Suprapubic skin (tissue), 4 donors: Measurements from ENCODE around the gene CELA2A. TPM values are rescaled to one million over a fixed set of nuclear protein-coding genes. Genes with fewer than 3 reads are reported as not detected.

Experiments
- DNase-seq, 2 donors: peaks; one replicate each; pipeline ENCODE4 v3.0.0-alpha.2; 2019; ENCODE audit warnings: low spot score in 2 of 2
- H3K27ac ChIP-seq: fragments of 200-600 bp; sonication (generic); one replicate; pipeline ENCODE4 v1.5.1; 2019
- H3K27me3 ChIP-seq: fragments of 200-600 bp; sonication (generic); one replicate; pipeline ENCODE4 v1.5.1; 2019
- H3K36me3 ChIP-seq: fragments of 200-600 bp; sonication (generic); one replicate; pipeline ENCODE4 v1.5.1; 2019
- H3K4me1 ChIP-seq: fragments of 200-600 bp; sonication (generic); one replicate; pipeline ENCODE4 v1.5.1; 2019
- H3K4me3 ChIP-seq: fragments of 200-600 bp; sonication (generic); one replicate; pipeline ENCODE4 v1.5.1; 2019; ENCODE audit warnings: mild to moderate bottlenecking
- H3K9me3 ChIP-seq: fragments of 200-600 bp; sonication (generic); one replicate; pipeline ENCODE4 v1.5.1; 2019
- EP300 ChIP-seq: sonication (generic); formaldehyde crosslinking; IDR thresholded peaks from one replicate; pipeline ENCODE4 v1.6.1; 2017; ENCODE audit warnings: antibody characterized with exemption
- POLR2A ChIP-seq, 2 donors: fragments of 450-650 bp; IDR thresholded peaks; one replicate each; pipeline ENCODE4 v1.6.1; 2017; ENCODE audit warnings: antibody characterized with exemption in 2 of 2, mild to moderate bottlenecking in 2 of 2, moderate library complexity in 2 of 2
- POLR2AphosphoS5 ChIP-seq, 3 donors: sonication (generic); formaldehyde crosslinking; IDR thresholded peaks; one replicate each; pipeline ENCODE4 v1.6.1; 2017; ENCODE audit warnings: antibody characterized with exemption in 3 of 3
- whole genome bisulfite sequencing: methylation state at CpG from one replicate; pipeline ENCODE4 v1.1.5; 2018; 5-methylcytosine and 5-hydroxymethylcytosine counted together
- total RNA-seq, 4 donors: library from RNA; depleted of rRNA; stranded (reverse); fragments of >200 nt; gene quantifications; one replicate each; pipeline ENCODE4 v1.1.0, GENCODE V29; 2016
- TF ChIP-seq, protein P1 (sequence below), 2 donors: fragments of 200-600 bp in 1 of 2; fragments of 450-650 bp in 1 of 2; sonication (generic) in 1 of 2; IDR thresholded peaks; one replicate each; pipeline ENCODE4 v1.5.1; 2016 to 2019; ENCODE audit warnings: antibody characterized with exemption in 2 of 2, mild to moderate bottlenecking in 1 of 2, moderate library complexity in 1 of 2

CELA2A gene
- total RNA-seq, 4 donors from 2014 or later = not detected

DNA sequence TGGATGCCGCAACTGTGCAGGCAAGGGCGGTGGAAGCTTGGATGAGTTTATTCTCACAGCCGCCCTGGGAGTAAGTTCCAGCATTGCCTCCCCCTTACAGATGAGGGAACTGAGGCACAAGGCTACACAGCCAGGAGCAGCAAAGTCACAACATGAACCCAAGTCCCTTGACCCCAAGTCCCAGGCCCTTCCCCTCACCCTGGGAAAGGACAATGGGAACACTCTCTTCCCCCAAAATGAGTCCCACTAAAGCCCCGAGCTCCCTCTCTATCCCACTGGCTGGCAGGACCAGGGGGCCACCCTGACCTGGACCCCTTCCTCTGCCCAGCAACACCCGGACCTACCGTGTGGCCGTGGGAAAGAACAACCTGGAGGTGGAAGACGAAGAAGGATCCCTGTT lies 14.4 kb upstream of the CELA2A start:
- Histone ChIP-seq H3K36me3 (no peaks in the 10 kb centered on the region), H3K4me1 (no peaks in the 10 kb centered on the region), H3K4me3 (no peak overlapping the region), H3K27ac (no peak overlapping the region), H3K9me3 (no peaks in the 10 kb centered on the region), H3K27me3 (peaks cover 3% of the 10 kb centered on the region)
- TF ChIP-seq, protein P1, sequence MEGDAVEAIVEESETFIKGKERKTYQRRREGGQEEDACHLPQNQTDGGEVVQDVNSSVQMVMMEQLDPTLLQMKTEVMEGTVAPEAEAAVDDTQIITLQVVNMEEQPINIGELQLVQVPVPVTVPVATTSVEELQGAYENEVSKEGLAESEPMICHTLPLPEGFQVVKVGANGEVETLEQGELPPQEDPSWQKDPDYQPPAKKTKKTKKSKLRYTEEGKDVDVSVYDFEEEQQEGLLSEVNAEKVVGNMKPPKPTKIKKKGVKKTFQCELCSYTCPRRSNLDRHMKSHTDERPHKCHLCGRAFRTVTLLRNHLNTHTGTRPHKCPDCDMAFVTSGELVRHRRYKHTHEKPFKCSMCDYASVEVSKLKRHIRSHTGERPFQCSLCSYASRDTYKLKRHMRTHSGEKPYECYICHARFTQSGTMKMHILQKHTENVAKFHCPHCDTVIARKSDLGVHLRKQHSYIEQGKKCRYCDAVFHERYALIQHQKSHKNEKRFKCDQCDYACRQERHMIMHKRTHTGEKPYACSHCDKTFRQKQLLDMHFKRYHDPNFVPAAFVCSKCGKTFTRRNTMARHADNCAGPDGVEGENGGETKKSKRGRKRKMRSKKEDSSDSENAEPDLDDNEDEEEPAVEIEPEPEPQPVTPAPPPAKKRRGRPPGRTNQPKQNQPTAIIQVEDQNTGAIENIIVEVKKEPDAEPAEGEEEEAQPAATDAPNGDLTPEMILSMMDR (IDR thresholded peaks at IDR 0.05) = no peak
- TF ChIP-seq EP300 (no peak), POLR2A (IDR thresholded peaks at IDR 0.05) (no peak), POLR2AphosphoS5 (IDR thresholded peaks at IDR 0.05) (no peak)
- whole genome bisulfite sequencing = 87% methylated on average over 7 of the region's 8 CpGs
- DNase-seq = no peak

DNA sequence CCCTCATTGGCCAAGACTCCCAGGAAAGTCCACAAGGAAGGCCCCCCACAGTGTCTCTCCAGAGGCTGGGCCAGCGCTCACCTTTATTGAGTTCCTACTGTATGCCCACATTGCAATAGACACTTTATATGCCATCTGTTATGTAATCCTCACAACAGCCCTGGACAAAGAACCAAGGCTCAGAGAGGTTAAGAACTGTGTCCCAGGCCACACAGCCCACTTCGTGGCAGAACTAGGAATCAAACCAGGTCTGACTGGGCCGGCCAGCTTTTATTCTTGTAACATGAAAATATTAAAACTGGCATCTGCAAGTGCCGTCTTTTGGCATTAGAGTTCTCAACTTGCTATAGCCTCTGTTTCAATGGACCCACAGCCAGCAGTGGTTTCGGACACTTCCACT lies 13.8 kb upstream of the CELA2A start:
- Histone ChIP-seq H3K4me3 (no peak overlapping the region), H3K36me3 (no peaks in the 10 kb centered on the region), H3K4me1 (no peaks in the 10 kb centered on the region), H3K27me3 (peaks cover 9% of the 10 kb centered on the region), H3K9me3 (no peaks in the 10 kb centered on the region), H3K27ac (no peak overlapping the region)
- WGBS = 77% methylated on average over 5 of the region's 5 CpGs
- TF ChIP-seq POLR2AphosphoS5 (IDR thresholded peaks at IDR 0.05) (no peak), POLR2A (IDR thresholded peaks at IDR 0.05) (no peak)
- TF ChIP-seq, protein P1 (IDR thresholded peaks at IDR 0.05) = no peak
- no peak for DNase-seq

DNA sequence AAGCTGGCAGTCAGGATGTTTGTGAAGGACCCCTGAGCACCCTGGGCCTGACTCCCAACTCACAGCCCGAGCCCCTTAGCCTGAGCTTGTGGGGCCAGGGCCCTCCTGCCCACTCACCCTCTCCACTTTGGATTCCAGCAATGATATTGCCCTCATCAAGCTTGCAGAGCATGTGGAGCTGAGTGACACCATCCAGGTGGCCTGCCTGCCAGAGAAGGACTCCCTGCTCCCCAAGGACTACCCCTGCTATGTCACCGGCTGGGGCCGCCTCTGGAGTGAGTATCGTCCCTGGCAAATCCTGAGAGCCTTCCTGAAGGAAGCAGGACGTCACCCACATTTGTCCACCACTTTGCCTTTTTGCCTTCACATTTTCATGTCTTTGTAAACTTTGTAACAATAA lies 13.3 kb upstream of the CELA2A start:
- H3K4me1 ChIP-seq = no peaks in the 10 kb centered on the region
- H3K4me3 ChIP-seq = no peak overlapping the region
- 96% methylated on average over 5 of the region's 5 CpGs for WGBS
- no peaks in the 10 kb centered on the region for H3K36me3 ChIP-seq
- TF ChIP-seq, protein P1 (IDR thresholded peaks at IDR 0.05) = no peak
- TF ChIP-seq EP300 (no peak), POLR2A (IDR thresholded peaks at IDR 0.05) (no peak), POLR2AphosphoS5 (IDR thresholded peaks at IDR 0.05) (no peak)
- peaks cover 10% of the 10 kb centered on the region for H3K27me3 ChIP-seq
- H3K27ac ChIP-seq = no peak overlapping the region
- no peaks in the 10 kb centered on the region for H3K9me3 ChIP-seq
- no peak for DNase-seq

DNA sequence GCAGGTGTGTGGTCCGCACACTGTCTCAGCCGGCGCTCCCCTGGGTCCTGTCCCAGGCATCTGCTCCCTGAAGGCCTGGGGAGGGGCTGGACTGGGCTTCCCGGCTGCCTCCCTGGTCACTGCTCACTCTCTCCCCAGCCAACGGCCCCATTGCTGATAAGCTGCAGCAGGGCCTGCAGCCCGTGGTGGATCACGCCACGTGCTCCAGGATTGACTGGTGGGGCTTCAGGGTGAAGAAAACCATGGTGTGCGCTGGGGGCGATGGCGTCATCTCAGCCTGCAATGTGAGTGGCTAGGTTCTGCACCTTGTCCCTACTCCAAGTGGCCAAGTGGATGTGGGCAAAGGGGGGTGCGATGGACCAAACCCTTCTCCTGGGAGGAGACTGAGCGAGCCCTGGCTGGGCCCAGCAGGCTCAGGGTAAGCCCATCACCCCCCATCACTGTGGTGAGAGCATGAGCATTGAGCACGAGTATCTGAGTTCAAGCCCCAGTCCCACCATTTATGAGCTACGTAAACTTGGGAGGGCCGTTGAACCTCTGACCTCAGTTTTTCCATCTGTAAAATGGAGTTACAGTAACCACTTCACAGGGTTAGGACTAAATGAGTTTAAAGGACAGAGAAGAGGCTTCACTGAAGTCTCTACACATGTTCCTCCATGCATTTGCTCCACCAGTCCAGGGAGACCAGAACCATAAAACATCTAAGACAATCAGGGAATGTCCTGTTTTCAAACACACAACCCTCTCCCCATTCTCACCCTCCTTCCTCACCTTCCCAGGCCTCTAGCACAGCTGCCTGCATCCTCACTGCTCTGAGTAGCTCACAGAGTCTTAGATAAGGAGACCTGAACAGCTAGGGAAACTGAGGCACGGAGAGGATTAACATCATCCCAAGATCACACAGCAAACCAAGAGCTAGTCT lies 11.8 kb upstream of the CELA2A start:
- Histone ChIP-seq H3K27ac (no peak overlapping the region), H3K36me3 (no peaks in the 10 kb centered on the region), H3K9me3 (no peaks in the 10 kb centered on the region), H3K4me1 (no peaks in the 10 kb centered on the region), H3K4me3 (no peak overlapping the region), H3K27me3 (peaks cover 10% of the 10 kb centered on the region)
- WGBS = 81% methylated on average over 13 of the region's 17 CpGs
- no peak for TF ChIP-seq POLR2A (IDR thresholded peaks at IDR 0.05)
- no peak for TF ChIP-seq EP300
- TF ChIP-seq, protein P1 (IDR thresholded peaks at IDR 0.05) = no peak
- no peak for TF ChIP-seq POLR2AphosphoS5 (IDR thresholded peaks at IDR 0.05)
- DNase-seq = no peak

DNA sequence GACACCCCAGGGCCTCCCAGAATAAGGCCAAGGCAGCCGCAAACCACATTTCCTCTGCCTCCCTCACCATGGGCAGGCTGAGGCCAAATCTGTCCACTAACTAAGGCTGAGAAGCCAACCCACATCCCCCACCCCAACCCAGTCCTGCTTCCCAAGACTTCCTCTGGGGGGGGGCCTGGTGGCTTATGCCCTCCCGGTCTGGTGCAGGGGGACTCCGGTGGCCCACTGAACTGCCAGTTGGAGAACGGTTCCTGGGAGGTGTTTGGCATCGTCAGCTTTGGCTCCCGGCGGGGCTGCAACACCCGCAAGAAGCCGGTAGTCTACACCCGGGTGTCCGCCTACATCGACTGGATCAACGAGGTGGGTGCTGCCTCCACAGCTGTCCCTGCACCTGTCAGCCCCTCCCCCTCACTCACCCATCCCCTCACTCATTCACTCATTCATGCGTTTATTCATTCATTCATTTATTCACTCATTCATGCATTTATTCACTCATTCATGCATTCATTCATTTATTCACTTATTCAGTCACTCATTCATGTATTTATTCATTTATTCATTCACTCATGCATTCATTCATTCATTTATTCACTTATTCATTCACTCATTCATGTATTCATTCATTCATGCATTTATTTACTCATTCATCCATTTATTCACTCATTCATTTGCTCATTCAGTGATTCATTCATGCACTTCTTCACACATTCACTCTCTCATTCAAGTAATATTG lies 11.0 kb upstream of the CELA2A start:
- 82% methylated on average over 14 of the region's 14 CpGs for WGBS
- H3K4me1 ChIP-seq = no peaks in the 10 kb centered on the region
- no peaks in the 10 kb centered on the region for H3K9me3 ChIP-seq
- no peak for DNase-seq
- no peak overlapping the region for H3K4me3 ChIP-seq
- no peak overlapping the region for H3K27ac ChIP-seq
- no peaks in the 10 kb centered on the region for H3K36me3 ChIP-seq
- TF ChIP-seq POLR2A (IDR thresholded peaks at IDR 0.05) = no peak
- TF ChIP-seq, protein P1 (IDR thresholded peaks at IDR 0.05) = no peak
- TF ChIP-seq EP300 = no peak
- no peak for TF ChIP-seq POLR2AphosphoS5 (IDR thresholded peaks at IDR 0.05)
- peaks cover 10% of the 10 kb centered on the region for H3K27me3 ChIP-seq
